ENCODE measurements around the gene USP12.

- TF ChIP-seq CTCF (IDR thresholded peaks at IDR 0.05; ENCODE audit: low read length) (no peak), EZH2 (IDR thresholded peaks at IDR 0.05; ENCODE audit: borderline replicate concordance, low read length) (no peak)
These were observed 23.5 kb upstream of the USP12 start for GRCh38 chr13:27194895-27195764.
